H1 (cell line): ENCODE results near the gene CXCL17. TPM values are rescaled to one million over a fixed set of nuclear protein-coding genes. Genes with fewer than 3 reads are reported as not detected.

Experiments used
- CTCF ChIA-PET: fragments of 300-600 bp; sonication (Branson Sonifier 250); formaldehyde crosslinking; loops from one replicate; lab custom pipeline; 2021; ENCODE audit not compliant: partially characterized antibody; lab: Charles Lee
- POLR2A ChIA-PET: fragments of 300-600 bp; sonication (Branson Sonifier 250); formaldehyde crosslinking; loops from one replicate; lab custom pipeline; 2021; ENCODE audit warnings: inconsistent platforms; ENCODE audit not compliant: partially characterized antibody; lab: Charles Lee
- DNase-seq, 2 experiments: peaks; one replicate each; pipeline versions ENCODE4 v3.0.0 to v3.0.0-alpha.2; 2010 to 2022; ENCODE audit warnings: low spot score in 2 of 2, low read depth in 1 of 2, mixed read lengths in 1 of 2
- FAIRE-seq: peaks from 2 replicates; lab custom pipeline; 2011; peaks lifted over from hg19 to GRCh38; lab: Jason Lieb, UNC
- H2AFZ ChIP-seq: 2 replicates; pipeline ENCODE4 v1.8.1; 2012; ENCODE audit warnings: low read length, inconsistent platforms
- H2AK5ac ChIP-seq: 2 replicates; pipeline ENCODE4 v1.6.1; 2013; ENCODE audit warnings: low read depth, low read length
- H2BK120ac ChIP-seq: replicated peaks from 2 replicates; pipeline ENCODE3; 2013; ENCODE audit warnings: low read depth, low read length, inconsistent platforms
- H2BK12ac ChIP-seq: 2 replicates; pipeline ENCODE4 v1.6.1; 2013; ENCODE audit warnings: low read depth, low read length
- H2BK15ac ChIP-seq: 2 replicates; pipeline ENCODE4 v1.6.1; 2013; ENCODE audit warnings: low read length
- H2BK20ac ChIP-seq: 2 replicates; pipeline ENCODE4 v1.6.1; 2013; ENCODE audit warnings: low read length
- H2BK5ac ChIP-seq: 2 replicates; pipeline ENCODE4 v1.6.1; 2013; ENCODE audit warnings: low read depth, low read length
- H3K14ac ChIP-seq: 2 replicates; pipeline ENCODE4 v1.6.1; 2013; ENCODE audit warnings: inconsistent platforms; ENCODE audit not compliant: insufficient read length
- H3K18ac ChIP-seq: 2 replicates; pipeline ENCODE4 v1.6.1; 2013; ENCODE audit warnings: low read length; ENCODE audit errors: extremely low read depth
- H3K23ac ChIP-seq: 2 replicates; pipeline ENCODE4 v1.6.1; 2013; ENCODE audit warnings: inconsistent platforms; ENCODE audit not compliant: insufficient read length
- H3K23me2 ChIP-seq: 2 replicates; pipeline ENCODE4 v1.6.1; 2013; ENCODE audit warnings: low read depth, low read length
- H3K27ac ChIP-seq: 2 replicates; pipeline ENCODE4 v1.6.1; 2011; ENCODE audit warnings: low read depth, low read length, inconsistent platforms
- H3K27me3 ChIP-seq, 4 experiments: replicated peaks in 1 of 4; 1 replicate in 1 of 4; 2 replicates in 3 of 4; pipeline versions ENCODE4 v1.6.1 to v1.8.1; 2011 to 2013; ENCODE audit warnings: low read length in 3 of 4, mild to moderate bottlenecking in 3 of 4, inconsistent platforms in 2 of 4, mixed read lengths in 2 of 4, moderate library complexity in 1 of 4; ENCODE audit not compliant: control insufficient read depth in 3 of 4, insufficient read depth in 3 of 4; ENCODE audit errors: extremely low read depth in 1 of 4
- H3K36me3 ChIP-seq, 4 experiments: 2 replicates each; pipeline versions ENCODE4 v1.6.1 to v1.8.1; 2011 to 2013; ENCODE audit warnings: mild to moderate bottlenecking in 4 of 4, low read length in 3 of 4, moderate library complexity in 2 of 4, control low read depth in 1 of 4, inconsistent platforms in 1 of 4; ENCODE audit not compliant: insufficient read depth in 4 of 4, control insufficient read depth in 2 of 4
- H3K4ac ChIP-seq: replicated peaks from 2 replicates; pipeline ENCODE3; 2013; ENCODE audit warnings: low read length, low read depth, mixed read lengths, inconsistent platforms; ENCODE audit not compliant: insufficient read length
- H3K4me1 ChIP-seq, 4 experiments: replicated peaks in 1 of 4; 1 replicate in 1 of 4; 2 replicates in 3 of 4; pipeline versions ENCODE4 v1.6.1 to v1.8.1; 2011 to 2013; ENCODE audit warnings: low read length in 3 of 4, inconsistent platforms in 2 of 4, mixed read lengths in 1 of 4; ENCODE audit not compliant: insufficient read depth in 4 of 4, control insufficient read depth in 3 of 4
- H3K4me2 ChIP-seq, 2 experiments: 2 replicates each; pipeline versions ENCODE4 v1.6.1 to v1.8.1; 2011 to 2013; ENCODE audit warnings: low read depth in 2 of 2, low read length in 2 of 2, control low read depth in 1 of 2, inconsistent platforms in 1 of 2, mild to moderate bottlenecking in 1 of 2; ENCODE audit not compliant: insufficient read depth in 1 of 2
- H3K4me3 ChIP-seq, 4 experiments: fragments of 200-600, 300-600 bp in 1 of 4; sonication (generic), shearing (Covaris generic), sonication (Bioruptor Twin) in 1 of 4; 2 replicates each; pipeline versions ENCODE4 v1.5.1 to v1.8.1; 2011 to 2016; ENCODE audit warnings: low read length in 4 of 4, low read depth in 3 of 4, control low read depth in 2 of 4, inconsistent platforms in 2 of 4, mild to moderate bottlenecking in 2 of 4, mixed read lengths in 1 of 4, moderate library complexity in 1 of 4; ENCODE audit not compliant: insufficient read depth in 2 of 4; ENCODE audit errors: extremely low read depth in 1 of 4
- H3K56ac ChIP-seq: replicated peaks from 2 replicates; pipeline ENCODE3; 2013; ENCODE audit warnings: low read depth, mild to moderate bottlenecking, mixed read lengths, low read length, inconsistent platforms; ENCODE audit not compliant: insufficient read length
- H3K79me1 ChIP-seq: 2 replicates; pipeline ENCODE4 v1.6.1; 2013; ENCODE audit warnings: low read depth, low read length, control low read depth
- H3K79me2 ChIP-seq, 2 experiments: 2 replicates each; pipeline versions ENCODE4 v1.6.1 to v1.8.1; 2012 to 2013; ENCODE audit warnings: low read length in 2 of 2, mild to moderate bottlenecking in 2 of 2, inconsistent platforms in 1 of 2; ENCODE audit not compliant: insufficient read depth in 2 of 2, control insufficient read depth in 1 of 2
- H3K9ac ChIP-seq, 4 experiments: replicated peaks in 1 of 4; 1 replicate in 1 of 4; 2 replicates in 3 of 4; pipeline versions ENCODE4 v1.6.1 to v1.8.1; 2011 to 2013; ENCODE audit warnings: low read depth in 3 of 4, low read length in 3 of 4, control low read depth in 2 of 4, mild to moderate bottlenecking in 2 of 4, moderate library complexity in 2 of 4, inconsistent platforms in 1 of 4; ENCODE audit errors: extremely low read depth in 1 of 4
- H3K9me3 ChIP-seq, 2 experiments: 2 replicates each; pipeline versions ENCODE4 v1.6.1 to v1.8.1; 2012 to 2013; ENCODE audit warnings: mild to moderate bottlenecking in 2 of 2, moderate library complexity in 2 of 2, control low read depth in 1 of 2, inconsistent platforms in 1 of 2, low read depth in 1 of 2, low read length in 1 of 2, mixed read lengths in 1 of 2; ENCODE audit not compliant: insufficient read depth in 2 of 2
- H4K20me1 ChIP-seq, 2 experiments: replicated peaks in 1 of 2; 2 replicates each; pipeline versions ENCODE3 to v1.8.1; 2011 to 2013; ENCODE audit warnings: inconsistent platforms in 2 of 2, low read length in 2 of 2, mild to moderate bottlenecking in 1 of 2; ENCODE audit not compliant: insufficient read depth in 2 of 2, control insufficient read depth in 1 of 2
- H4K5ac ChIP-seq: 2 replicates; pipeline ENCODE4 v1.6.1; 2013; ENCODE audit warnings: low read length, low read depth, mixed read lengths, inconsistent platforms; ENCODE audit not compliant: insufficient read length
- H4K8ac ChIP-seq: 2 replicates; pipeline ENCODE4 v1.8.0; 2013; ENCODE audit warnings: mild to moderate bottlenecking, moderate library complexity, low read length, inconsistent platforms; ENCODE audit not compliant: insufficient read depth; ENCODE audit errors: extremely low read depth
- H4K91ac ChIP-seq: replicated peaks from 2 replicates; pipeline ENCODE3; 2013; ENCODE audit warnings: low read length, mixed read lengths, inconsistent platforms; ENCODE audit not compliant: insufficient read length
- CREB1 ChIP-seq: IDR thresholded peaks from 2 replicates; pipeline ENCODE4 v1.6.1; 2012; ENCODE audit warnings: inconsistent platforms
- WGBS, 2 experiments: shearing (Covaris generic) in 1 of 2; methylation state at CpG; one replicate each; pipeline versions ENCODE4 v1.1.6 to v1.1.7; 2013 to 2015; ENCODE audit warnings: low lambda C conversion rate in 2 of 2, mixed read lengths in 2 of 2, inconsistent platforms in 1 of 2, low coverage in 1 of 2, missing lambda C conversion rate in 1 of 2; ENCODE audit not compliant: insufficient replicate concordance in 2 of 2, insufficient coverage in 1 of 2, insufficient read length in 1 of 2; ENCODE audit errors: extremely low coverage in 1 of 2, missing lambda C conversion rate in 1 of 2; 5-methylcytosine and 5-hydroxymethylcytosine counted together
- polyA plus RNA-seq, 7 experiments: library from polyadenylated mRNA; depleted of rRNA in 3 of 7; stranded (reverse) in 5 of 7; unstranded in 2 of 7; fragments of >200 nt in 5 of 7; fragments of 200-250 nt in 2 of 7; gene quantifications; 1 replicate in 5 of 7; 2 replicates in 1 of 7; 4 replicates in 1 of 7; pipeline versions ENCODE4 v1.2.1 to v1.2.3, GENCODE V29; 2011 to 2013; ENCODE audit warnings: missing spikeins in 2 of 7, mixed read lengths in 2 of 7
- total RNA-seq: library from RNA; stranded (reverse); fragmentation: NEBNext Ultra II Directional; extraction: Animal tissue kit (Norgen Biotek cat#: 25700); gene quantifications from 2 replicates; pipeline ENCODE4 v1.2.1, GENCODE V29; 2021

CXCL17 gene
- total and polyA plus RNA-seq, 2 of the 8 experiments (the other 6 are each of a cell fraction or from before 2014, with no cell fraction given), result not detected

- POLR2A ChIA-PET, result interaction anchor here (0.6 to 4.4 kb wide), 4 partner anchors 8 to 29 kb away, joined by 3 to 23 read pairs (median 10); no protein-coding TSS in a partner anchor
- TF ChIP-seq CREB1, result no peak
These were observed 48.0 kb downstream of the CXCL17 start for GRCh38 chr19:42394751-42395150.

More at GRCh38 chr19:42394751-42395150, 48.0 kb downstream of the CXCL17 start:
- Histone ChIP-seq H3K23ac (no peak overlapping the region), H2AFZ (no peak overlapping the region), H3K9ac (no peak overlapping the region), H3K4ac (no peak overlapping the region), H2BK120ac (no peak overlapping the region), H3K18ac (no peak overlapping the region), H3K56ac (no peak overlapping the region), H3K4me2 (no peak overlapping the region), H2BK15ac (no peak overlapping the region), H3K14ac (no peak overlapping the region), H4K20me1 (peaks cover 0 to 12% of the 10 kb centered on the region in 2 experiments), H2BK5ac (no peak overlapping the region), H3K79me2 (peaks cover 0 to 6% of the 10 kb centered on the region in 2 experiments; a peak in 1 of 4 replicates), H4K8ac (no peak overlapping the region), H3K23me2 (peaks cover 7% of the 10 kb centered on the region; the same call in 1 of the 2 replicates), H3K36me3 (no peaks in the 10 kb centered on the region), H3K79me1 (peaks cover 7% of the 10 kb centered on the region), H3K9me3 (no peaks in the 10 kb centered on the region), H3K27ac (no peak overlapping the region), H3K4me1 (peaks cover 0 to 14% (median 8%) of the 10 kb centered on the region in 4 experiments; a peak in 5 of 7 replicates), H2AK5ac (no peak overlapping the region), H3K27me3 (peaks cover 0 to 6% (median 4%) of the 10 kb centered on the region in 4 experiments; a peak in 3 of 7 replicates), H2BK20ac (no peak overlapping the region), H2BK12ac (no peak overlapping the region), H4K91ac (no peak overlapping the region), H3K4me3 (no peak overlapping the region), H4K5ac (no peak overlapping the region)
- 89% methylated on average over 8 of the region's 8 CpGs; no CpG with 5 or more reads in 1 of the 2 experiments for WGBS, 2 experiments
- FAIRE-seq (no peak), DNase-seq (no peak)
- CTCF ChIA-PET, result interaction anchor here (1.4 to 3.1 kb wide), 3 partner anchors 8 to 55 kb away, joined by 3 to 15 read pairs (median 8); no protein-coding TSS in a partner anchor
